ENCODE data around the gene ARFGEF3.
"Not testable (repeated sequence)": the region's sequence is repeated elsewhere in the genome, so short reads cannot be mapped to it uniquely, and the experiment has no call there.

Gene ARFGEF3

DNA sequence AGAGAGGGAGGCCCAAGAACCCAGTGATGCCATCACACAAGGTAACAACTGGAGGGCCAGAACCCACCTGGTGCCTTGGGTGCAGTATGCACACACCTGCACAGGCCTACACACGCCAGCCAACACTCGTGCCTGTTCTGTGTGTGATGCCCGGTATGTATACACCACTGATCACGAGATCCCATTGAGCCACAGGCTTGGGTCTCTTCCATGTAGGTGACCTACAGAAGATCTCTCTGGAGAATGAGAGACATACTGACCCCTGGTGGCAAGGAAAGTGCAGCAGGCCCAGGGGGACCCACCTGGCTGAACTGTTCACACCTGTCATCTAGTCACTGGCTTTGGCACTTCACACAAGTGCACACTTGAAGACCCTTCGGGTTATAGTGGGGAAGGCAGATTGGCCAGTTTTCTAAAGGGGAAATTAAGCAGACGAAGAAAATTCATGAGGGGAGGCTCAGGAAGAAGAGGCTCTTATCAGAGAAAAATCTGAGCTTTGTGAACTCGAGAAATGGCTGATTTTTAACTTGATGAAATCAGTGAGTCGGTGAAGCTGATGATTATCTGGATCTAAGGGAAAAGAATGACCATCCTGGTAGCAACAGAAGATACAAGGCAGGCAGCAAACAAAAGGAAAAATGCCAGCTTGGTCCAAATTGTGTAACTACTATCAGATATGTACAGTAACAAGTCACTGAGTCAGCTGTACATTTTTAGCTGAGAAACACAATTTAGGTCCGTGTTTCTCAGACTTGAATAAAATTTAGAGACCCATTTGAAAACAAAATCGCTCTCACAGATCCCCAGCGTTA is 125.6 kb downstream of the ARFGEF3 start:
- H3K14ac ChIP-seq (ENCODE audit: low read length in 2 of 2), result no peak overlapping the region
- peaks cover 0 to 5% of the 10 kb centered on the region in 2 experiments for H3K36me3 ChIP-seq (ENCODE audit: control insufficient read depth in 1 of 2, insufficient read depth in 2 of 2, low read depth in 1 of 2, low read length in 2 of 2)
- H4K91ac ChIP-seq (ENCODE audit: low read length), result no peak overlapping the region
- no peak overlapping the region for H3K27ac ChIP-seq (ENCODE audit: low read length, poor library complexity, severe bottlenecking)
- H2BK15ac ChIP-seq (ENCODE audit: low read depth, poor library complexity, severe bottlenecking), result no peak overlapping the region
- H3K9me3 ChIP-seq (ENCODE audit: control insufficient read depth, low read length), result no peaks in the 10 kb centered on the region
- H3K4me2 ChIP-seq (ENCODE audit: low read length, poor library complexity, severe bottlenecking), result no peak overlapping the region
- no peak overlapping the region for H3K4ac ChIP-seq (ENCODE audit: low read depth in 1 of 2, low read length in 2 of 2)
- H2BK12ac ChIP-seq (ENCODE audit: low read length in 2 of 2), result peak overlapping the region in 1 of 2 experiments; percentile 18
- H2BK5ac ChIP-seq (ENCODE audit: low read depth, low read length, poor library complexity, severe bottlenecking), result no peak overlapping the region
- H2AK5ac ChIP-seq (ENCODE audit: low read length, severe bottlenecking), result peak overlapping the region; percentile 76
- no peak overlapping the region for H4K8ac ChIP-seq (ENCODE audit: low read length)
- no peak overlapping the region for H3K23ac ChIP-seq (ENCODE audit: low read length in 2 of 2)
- no peaks in the 10 kb centered on the region for H3K79me1 ChIP-seq (replicated peaks; ENCODE audit: low read length, poor library complexity, severe bottlenecking)
- H3K9ac ChIP-seq (ENCODE audit: low read length), result no peak overlapping the region
- no peak overlapping the region for H2BK120ac ChIP-seq (ENCODE audit: low read depth, low read length)
- H3K18ac ChIP-seq (ENCODE audit: low read depth in 1 of 2, low read length in 2 of 2), result peak overlapping the region in 1 of 2 experiments; percentile 11
- H2AFZ ChIP-seq (ENCODE audit: low read depth, low read length), result no peak overlapping the region
- WGBS, result 92% methylated on average over 11 of the region's 11 CpGs
- DNase-seq, result peak; percentile 5
- no peak overlapping the region for H3K4me3 ChIP-seq (ENCODE audit: insufficient read depth in 1 of 2, low read depth in 1 of 2, low read length in 2 of 2)
- H3K27me3 ChIP-seq (ENCODE audit: control insufficient read depth in 1 of 2, insufficient read depth in 1 of 2, low read length in 2 of 2), result no peaks in the 10 kb centered on the region
- peaks cover 11% of the 10 kb centered on the region for H3K4me1 ChIP-seq (ENCODE audit: control insufficient read depth, insufficient read depth, low read depth, low read length)

DNA sequence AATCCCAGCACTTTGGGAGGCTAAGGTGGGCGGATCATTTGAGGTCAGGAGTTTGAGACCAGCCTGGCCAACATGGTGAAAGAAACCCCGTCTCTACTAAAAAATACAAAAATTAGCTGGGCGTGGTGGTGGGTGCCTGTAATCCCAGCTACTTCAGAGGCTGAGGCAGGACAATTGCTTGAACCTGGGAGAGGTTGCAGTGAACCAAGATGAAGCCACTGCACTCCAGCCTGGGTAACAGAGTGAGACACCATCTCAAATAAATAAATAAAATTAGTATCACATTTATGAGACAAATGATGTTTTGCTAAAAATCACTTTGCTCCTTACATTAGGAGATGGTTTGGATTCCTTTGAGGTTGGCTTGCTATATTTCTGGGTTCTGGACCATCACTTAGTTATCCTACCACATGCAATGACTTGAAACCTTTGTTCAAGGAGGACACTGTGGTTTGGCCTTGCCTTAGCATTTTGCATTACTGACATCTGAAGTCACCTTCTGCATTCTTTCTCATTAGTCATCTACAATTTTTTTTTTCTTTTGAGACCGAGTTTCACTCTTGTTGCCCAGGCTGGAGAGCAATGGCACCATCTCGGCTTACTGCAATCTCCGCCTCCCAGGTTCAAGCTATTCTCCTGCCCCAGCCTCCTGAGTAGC is 126.8 kb downstream of the ARFGEF3 start:
- not testable (repeated sequence) for H3K4ac ChIP-seq (ENCODE audit: low read depth in 1 of 2, low read length in 2 of 2); H2BK5ac ChIP-seq (ENCODE audit: low read depth, low read length, poor library complexity, severe bottlenecking); H2BK15ac ChIP-seq (ENCODE audit: low read depth, poor library complexity, severe bottlenecking); H3K14ac ChIP-seq (ENCODE audit: low read length in 2 of 2); H3K18ac ChIP-seq (ENCODE audit: low read depth in 1 of 2, low read length in 2 of 2); H4K8ac ChIP-seq (ENCODE audit: low read length); H3K79me1 ChIP-seq (replicated peaks; ENCODE audit: low read length, poor library complexity, severe bottlenecking); H3K23ac ChIP-seq (ENCODE audit: low read length in 2 of 2); H4K91ac ChIP-seq (ENCODE audit: low read length); H3K36me3 ChIP-seq (ENCODE audit: control insufficient read depth in 1 of 2, insufficient read depth in 2 of 2, low read depth in 1 of 2, low read length in 2 of 2); H3K9ac ChIP-seq (ENCODE audit: low read length); H2BK120ac ChIP-seq (ENCODE audit: low read depth, low read length); H2AFZ ChIP-seq (ENCODE audit: low read depth, low read length); H3K9me3 ChIP-seq (ENCODE audit: control insufficient read depth, low read length); H2AK5ac ChIP-seq (ENCODE audit: low read length, severe bottlenecking); H3K4me2 ChIP-seq (ENCODE audit: low read length, poor library complexity, severe bottlenecking); H3K4me3 ChIP-seq (ENCODE audit: insufficient read depth in 1 of 2, low read depth in 1 of 2, low read length in 2 of 2); H3K27me3 ChIP-seq (ENCODE audit: control insufficient read depth in 1 of 2, insufficient read depth in 1 of 2, low read length in 2 of 2); H2BK12ac ChIP-seq (ENCODE audit: low read length in 2 of 2)
- DNase-seq, result peak; percentile 75
- Histone ChIP-seq H3K27ac (ENCODE audit: low read length, poor library complexity, severe bottlenecking) (peak overlapping the region; percentile 62), H3K4me1 (ENCODE audit: control insufficient read depth, insufficient read depth, low read depth, low read length) (peaks cover 11% of the 10 kb centered on the region)
- WGBS, result 72% methylated on average over 6 of the region's 6 CpGs

DNA sequence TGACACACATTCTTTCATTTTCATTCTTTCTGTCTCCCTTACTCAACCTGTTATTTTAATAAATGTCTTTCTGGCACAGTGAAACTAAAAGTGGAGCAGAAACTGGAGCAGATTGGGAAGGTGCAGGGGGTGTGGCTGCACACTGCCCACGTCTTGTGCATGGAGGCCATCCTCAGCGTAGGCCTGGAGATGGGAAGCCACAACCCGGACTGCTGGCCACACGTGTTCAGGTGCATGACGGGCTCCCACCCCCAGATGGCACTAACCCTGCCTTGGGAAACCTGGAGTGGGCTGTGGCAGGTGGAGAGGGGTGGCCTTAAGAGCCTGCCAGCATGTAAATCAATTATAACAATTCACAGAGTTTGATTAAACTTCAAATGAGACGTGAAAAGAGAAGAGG is 128.0 kb downstream of the ARFGEF3 start:
- H3K23ac ChIP-seq (ENCODE audit: low read length in 2 of 2), result no peak overlapping the region
- no peak overlapping the region for H2BK120ac ChIP-seq (ENCODE audit: low read depth, low read length)
- H3K27me3 ChIP-seq (ENCODE audit: control insufficient read depth in 1 of 2, insufficient read depth in 1 of 2, low read length in 2 of 2), result no peaks in the 10 kb centered on the region
- H3K79me1 ChIP-seq (replicated peaks; ENCODE audit: low read length, poor library complexity, severe bottlenecking), result no peaks in the 10 kb centered on the region
- H3K27ac ChIP-seq (ENCODE audit: low read length, poor library complexity, severe bottlenecking), result no peak overlapping the region
- H3K4me2 ChIP-seq (ENCODE audit: low read length, poor library complexity, severe bottlenecking), result no peak overlapping the region
- H2BK5ac ChIP-seq (ENCODE audit: low read depth, low read length, poor library complexity, severe bottlenecking), result no peak overlapping the region
- H3K9me3 ChIP-seq (ENCODE audit: control insufficient read depth, low read length), result no peaks in the 10 kb centered on the region
- H3K18ac ChIP-seq (ENCODE audit: low read depth in 1 of 2, low read length in 2 of 2), result no peak overlapping the region
- peaks cover 11% of the 10 kb centered on the region for H3K4me1 ChIP-seq (ENCODE audit: control insufficient read depth, insufficient read depth, low read depth, low read length)
- WGBS, result 80% methylated on average over 6 of the region's 6 CpGs
- H2AK5ac ChIP-seq (ENCODE audit: low read length, severe bottlenecking), result no peak overlapping the region
- no peak overlapping the region for H4K8ac ChIP-seq (ENCODE audit: low read length)
- H2BK12ac ChIP-seq (ENCODE audit: low read length in 2 of 2), result no peak overlapping the region
- H3K4ac ChIP-seq (ENCODE audit: low read depth in 1 of 2, low read length in 2 of 2), result no peak overlapping the region
- DNase-seq, result no peak
- H3K9ac ChIP-seq (ENCODE audit: low read length), result no peak overlapping the region
- no peak overlapping the region for H2BK15ac ChIP-seq (ENCODE audit: low read depth, poor library complexity, severe bottlenecking)
- peaks cover 0 to 5% of the 10 kb centered on the region in 2 experiments for H3K36me3 ChIP-seq (ENCODE audit: control insufficient read depth in 1 of 2, insufficient read depth in 2 of 2, low read depth in 1 of 2, low read length in 2 of 2)
- no peak overlapping the region for H3K14ac ChIP-seq (ENCODE audit: low read length in 2 of 2)
- no peak overlapping the region for H2AFZ ChIP-seq (ENCODE audit: low read depth, low read length)
- no peak overlapping the region for H3K4me3 ChIP-seq (ENCODE audit: insufficient read depth in 1 of 2, low read depth in 1 of 2, low read length in 2 of 2)
- H4K91ac ChIP-seq (ENCODE audit: low read length), result no peak overlapping the region

DNA sequence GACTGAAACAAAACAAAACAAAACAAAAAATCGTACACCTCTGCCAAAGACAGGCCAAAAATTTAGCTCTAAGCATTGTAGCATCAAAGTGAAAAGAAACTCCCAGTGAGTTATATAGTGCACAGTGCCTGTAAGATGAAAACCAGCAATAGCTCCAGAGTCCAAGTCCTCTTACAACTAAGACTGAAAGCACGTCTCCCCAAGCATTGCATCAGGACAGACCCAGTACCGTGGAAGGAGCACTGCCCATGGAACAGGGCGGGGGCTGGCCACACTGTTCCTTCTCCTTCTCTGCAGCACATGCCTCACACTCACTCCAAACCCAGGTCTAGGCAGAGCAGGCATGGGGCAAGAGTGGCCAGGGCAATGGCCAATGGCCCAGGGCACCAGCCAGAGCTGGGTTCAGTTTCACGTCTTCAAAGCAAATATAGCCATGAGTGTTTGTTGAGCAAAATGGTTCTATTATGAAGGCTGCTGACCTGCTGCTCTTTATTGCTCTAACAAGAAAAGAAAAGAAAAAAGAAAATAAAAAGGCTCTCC is 128.8 kb downstream of the ARFGEF3 start:
- H3K9me3 ChIP-seq (ENCODE audit: control insufficient read depth, low read length), result no peaks in the 10 kb centered on the region
- no peak overlapping the region for H3K9ac ChIP-seq (ENCODE audit: low read length)
- H4K91ac ChIP-seq (ENCODE audit: low read length), result no peak overlapping the region
- H2BK15ac ChIP-seq (ENCODE audit: low read depth, poor library complexity, severe bottlenecking), result no peak overlapping the region
- no peak overlapping the region for H3K4me3 ChIP-seq (ENCODE audit: insufficient read depth in 1 of 2, low read depth in 1 of 2, low read length in 2 of 2)
- H3K36me3 ChIP-seq (ENCODE audit: control insufficient read depth in 1 of 2, insufficient read depth in 2 of 2, low read depth in 1 of 2, low read length in 2 of 2), result peaks cover 0 to 5% of the 10 kb centered on the region in 2 experiments
- H2BK12ac ChIP-seq (ENCODE audit: low read length in 2 of 2), result no peak overlapping the region
- DNase-seq, result no peak
- peaks cover 11% of the 10 kb centered on the region for H3K4me1 ChIP-seq (ENCODE audit: control insufficient read depth, insufficient read depth, low read depth, low read length)
- H3K27me3 ChIP-seq (ENCODE audit: control insufficient read depth in 1 of 2, insufficient read depth in 1 of 2, low read length in 2 of 2), result no peaks in the 10 kb centered on the region
- WGBS, result 84% methylated on average over 5 of the region's 5 CpGs
- H3K79me1 ChIP-seq (replicated peaks; ENCODE audit: low read length, poor library complexity, severe bottlenecking), result no peaks in the 10 kb centered on the region
- H2AK5ac ChIP-seq (ENCODE audit: low read length, severe bottlenecking), result peak overlapping the region; percentile 4
- H3K18ac ChIP-seq (ENCODE audit: low read depth in 1 of 2, low read length in 2 of 2), result no peak overlapping the region
- no peak overlapping the region for H2BK5ac ChIP-seq (ENCODE audit: low read depth, low read length, poor library complexity, severe bottlenecking)
- no peak overlapping the region for H2BK120ac ChIP-seq (ENCODE audit: low read depth, low read length)
- peak overlapping the region; percentile 43 for H4K8ac ChIP-seq (ENCODE audit: low read length)
- H3K4me2 ChIP-seq (ENCODE audit: low read length, poor library complexity, severe bottlenecking), result no peak overlapping the region
- H3K14ac ChIP-seq (ENCODE audit: low read length in 2 of 2), result peak overlapping the region in 1 of 2 experiments; percentile 88
- H3K23ac ChIP-seq (ENCODE audit: low read length in 2 of 2), result no peak overlapping the region
- no peak overlapping the region for H3K27ac ChIP-seq (ENCODE audit: low read length, poor library complexity, severe bottlenecking)
- H3K4ac ChIP-seq (ENCODE audit: low read depth in 1 of 2, low read length in 2 of 2), result no peak overlapping the region
- no peak overlapping the region for H2AFZ ChIP-seq (ENCODE audit: low read depth, low read length)
